Hypothalamus (tissue), 51 donors: ENCODE results near the gene LEPROT.

ENCODE experiments used
- DNase-seq, 51 donors: peaks; one replicate each; lab custom pipeline; 2025; lab: John Stamatoyannopoulos, UW

LEPROT gene

GRCh38 chr1:65471213-65471833 lies 50.9 kb downstream of the LEPROT start:
- DNase-seq: no peak

GRCh38 chr1:65471861-65472332 lies 51.4 kb downstream of the LEPROT start:
- DNase-seq: no peak

- no peak for DNase-seq
These were observed 55.9 kb downstream of the LEPROT start for GRCh38 chr1:65476327-65476726.

GRCh38 chr1:65477414-65478378 lies 57.2 kb downstream of the LEPROT start:
- DNase-seq: no peak

GRCh38 chr1:65478379-65479026 lies 58.0 kb downstream of the LEPROT start:
- no peak for DNase-seq

GRCh38 chr1:65479554-65480204 lies 59.2 kb downstream of the LEPROT start:
- no peak for DNase-seq

- no peak for DNase-seq
These were observed 60.4 kb downstream of the LEPROT start for GRCh38 chr1:65480684-65481405.

GRCh38 chr1:65483993-65484754 lies 63.7 kb downstream of the LEPROT start:
- no peak for DNase-seq
